ENCODE data around the gene ATP6V0D1.

DNA sequence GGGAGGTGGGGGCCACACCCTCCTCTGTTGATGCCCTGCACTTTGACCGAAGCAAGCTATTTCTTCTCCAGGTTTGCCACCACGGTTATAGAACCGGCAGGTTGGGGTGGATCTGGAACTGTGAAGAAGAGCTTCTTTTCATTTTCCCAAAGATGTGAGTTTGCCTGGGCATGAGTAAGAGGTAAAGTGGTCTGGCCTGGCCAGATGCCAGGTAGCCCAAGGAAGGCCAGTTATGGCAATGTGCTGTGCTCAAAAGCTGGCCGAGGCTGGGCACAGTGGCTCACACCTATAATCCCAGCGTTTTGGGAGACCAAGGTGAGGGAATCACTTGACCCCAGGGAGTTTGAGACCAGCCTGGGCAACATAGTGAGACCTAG lies 18.7 kb downstream of the ATP6V0D1 start:
- TF ChIP-seq, protein P1, sequence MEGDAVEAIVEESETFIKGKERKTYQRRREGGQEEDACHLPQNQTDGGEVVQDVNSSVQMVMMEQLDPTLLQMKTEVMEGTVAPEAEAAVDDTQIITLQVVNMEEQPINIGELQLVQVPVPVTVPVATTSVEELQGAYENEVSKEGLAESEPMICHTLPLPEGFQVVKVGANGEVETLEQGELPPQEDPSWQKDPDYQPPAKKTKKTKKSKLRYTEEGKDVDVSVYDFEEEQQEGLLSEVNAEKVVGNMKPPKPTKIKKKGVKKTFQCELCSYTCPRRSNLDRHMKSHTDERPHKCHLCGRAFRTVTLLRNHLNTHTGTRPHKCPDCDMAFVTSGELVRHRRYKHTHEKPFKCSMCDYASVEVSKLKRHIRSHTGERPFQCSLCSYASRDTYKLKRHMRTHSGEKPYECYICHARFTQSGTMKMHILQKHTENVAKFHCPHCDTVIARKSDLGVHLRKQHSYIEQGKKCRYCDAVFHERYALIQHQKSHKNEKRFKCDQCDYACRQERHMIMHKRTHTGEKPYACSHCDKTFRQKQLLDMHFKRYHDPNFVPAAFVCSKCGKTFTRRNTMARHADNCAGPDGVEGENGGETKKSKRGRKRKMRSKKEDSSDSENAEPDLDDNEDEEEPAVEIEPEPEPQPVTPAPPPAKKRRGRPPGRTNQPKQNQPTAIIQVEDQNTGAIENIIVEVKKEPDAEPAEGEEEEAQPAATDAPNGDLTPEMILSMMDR (IDR thresholded peaks at IDR 0.05), result no peak
- TF ChIP-seq POLR2A (IDR thresholded peaks at IDR 0.05), result no peak
